H7 (cell line): ENCODE data around the gene KDM2A. TPM values are rescaled to one million over a fixed set of nuclear protein-coding genes. Genes with fewer than 3 reads are reported as not detected.
"Not testable (repeated sequence)": the region's sequence is repeated elsewhere in the genome, so short reads cannot be mapped to it uniquely, and the experiment has no call there.

Source experiments
- DNase-seq: peaks from one replicate; pipeline ENCODE4 v3.0.0; 2012
- H3K27me3 ChIP-seq: 2 replicates; pipeline ENCODE4 v1.6.0; 2011; ENCODE audit warnings: mild to moderate bottlenecking, low read length; ENCODE audit not compliant: control insufficient read depth, insufficient read depth
- H3K36me3 ChIP-seq: replicated peaks from 2 replicates; pipeline ENCODE4 v1.5.1; 2011; ENCODE audit warnings: low read length; ENCODE audit not compliant: control insufficient read depth, insufficient read depth
- H3K4me3 ChIP-seq: 2 replicates; pipeline ENCODE4 v1.5.1; 2011; ENCODE audit warnings: low read depth, mild to moderate bottlenecking, control low read depth, low read length, moderate library complexity; ENCODE audit not compliant: insufficient read depth
- total RNA-seq: library from RNA; depleted of rRNA; stranded (reverse); fragments of >200 nt; shearing (Covaris generic); gene quantifications from 2 replicates; pipeline ENCODE4 v1.2.3, GENCODE V29; 2014

The KDM2A gene
- total RNA-seq, 1 experiment from 2014 or later, result 29.2 TPM

DNA sequence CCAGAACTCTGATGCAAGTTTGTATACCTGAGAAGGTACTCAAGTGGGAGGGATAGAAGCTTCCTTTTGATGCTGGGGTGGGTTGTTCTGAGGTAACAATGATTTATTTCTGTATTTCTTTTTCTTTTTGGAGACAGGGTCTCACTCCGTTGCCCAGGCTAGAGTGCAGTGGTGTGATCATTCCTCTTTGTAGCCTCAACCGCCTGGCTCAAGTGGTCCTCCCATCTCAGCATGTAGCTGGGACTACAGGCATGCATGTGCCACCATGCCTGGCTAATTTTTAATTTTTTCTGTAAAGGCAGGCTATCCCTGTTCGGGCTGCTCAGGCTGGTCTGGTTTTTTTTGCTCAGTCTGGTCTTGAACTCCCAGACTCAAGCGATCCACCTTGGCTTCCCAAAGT lies 7.9 kb downstream of the KDM2A start:
- Histone ChIP-seq H3K27me3 (no peaks in the 10 kb centered on the region), H3K4me3 (no peak overlapping the region), H3K36me3 (peaks cover 2% of the 10 kb centered on the region)
- no peak for DNase-seq

DNA sequence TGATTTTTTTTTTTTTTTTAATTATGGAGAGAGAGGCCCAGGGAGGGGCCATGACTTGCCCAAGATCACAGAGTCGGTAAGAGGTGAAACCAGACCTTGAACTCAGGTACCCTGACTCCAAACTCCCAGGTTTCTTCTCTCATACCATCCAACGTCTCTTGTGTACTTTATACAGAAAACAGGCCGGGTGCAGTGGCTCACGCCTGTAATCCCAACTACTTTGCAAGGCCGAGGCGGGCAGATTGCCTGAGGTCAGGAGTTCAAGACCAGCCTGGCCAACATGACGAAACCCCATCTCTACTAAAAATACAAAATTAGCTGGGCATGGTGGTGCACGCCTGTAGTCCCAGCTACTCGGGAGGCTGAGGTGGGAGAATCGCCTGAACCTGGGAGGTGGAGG lies 11.8 kb downstream of the KDM2A start:
- H3K4me3 ChIP-seq, H3K27me3 ChIP-seq, DNase-seq, H3K36me3 ChIP-seq: not testable (repeated sequence)

DNA sequence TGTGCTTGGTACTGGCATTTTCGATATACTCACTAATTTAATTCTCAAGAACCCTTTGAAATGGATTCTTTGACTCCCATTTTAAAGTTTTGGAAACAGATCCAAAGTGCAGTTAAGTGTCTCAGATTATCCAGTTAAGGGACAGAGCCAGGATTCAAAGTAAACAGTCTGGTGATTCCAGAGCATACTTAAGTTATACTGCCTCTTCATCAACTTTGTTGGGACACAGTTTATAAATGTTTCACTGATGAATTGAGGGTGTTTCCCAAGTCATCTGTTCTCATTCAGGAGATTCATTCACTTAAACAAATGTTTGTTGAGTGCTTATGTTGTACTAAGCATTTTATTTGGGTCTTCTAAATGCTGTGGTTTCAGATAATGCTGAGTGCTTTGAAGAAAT lies 17.1 kb downstream of the KDM2A start:
- Histone ChIP-seq H3K27me3 (no peaks in the 10 kb centered on the region), H3K4me3 (no peak overlapping the region), H3K36me3 (peaks cover 13% of the 10 kb centered on the region)
- no peak for DNase-seq

DNA sequence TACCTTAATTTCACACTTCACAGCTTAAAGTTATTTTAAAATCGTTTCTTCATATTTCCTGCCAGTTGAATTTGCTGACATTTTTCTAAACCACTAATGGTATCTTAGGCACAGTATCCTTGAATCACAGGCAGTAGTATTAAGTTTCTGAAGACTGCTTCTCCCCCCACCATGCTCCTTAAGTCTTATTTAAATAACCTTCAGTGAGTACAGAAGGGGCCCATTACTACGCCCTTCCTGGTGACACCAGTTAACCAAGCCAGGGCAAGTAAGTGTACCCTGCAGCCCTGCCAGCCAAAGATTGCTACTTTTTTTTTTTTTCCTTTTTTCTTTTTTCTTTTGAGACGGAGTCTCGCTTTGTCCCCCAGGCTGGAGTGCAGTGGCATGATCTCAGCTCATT lies 19.9 kb downstream of the KDM2A start:
- no peaks in the 10 kb centered on the region for H3K27me3 ChIP-seq
- H3K4me3 ChIP-seq, result no peak overlapping the region
- no peak for DNase-seq
- H3K36me3 ChIP-seq, result peaks cover 11% of the 10 kb centered on the region

DNA sequence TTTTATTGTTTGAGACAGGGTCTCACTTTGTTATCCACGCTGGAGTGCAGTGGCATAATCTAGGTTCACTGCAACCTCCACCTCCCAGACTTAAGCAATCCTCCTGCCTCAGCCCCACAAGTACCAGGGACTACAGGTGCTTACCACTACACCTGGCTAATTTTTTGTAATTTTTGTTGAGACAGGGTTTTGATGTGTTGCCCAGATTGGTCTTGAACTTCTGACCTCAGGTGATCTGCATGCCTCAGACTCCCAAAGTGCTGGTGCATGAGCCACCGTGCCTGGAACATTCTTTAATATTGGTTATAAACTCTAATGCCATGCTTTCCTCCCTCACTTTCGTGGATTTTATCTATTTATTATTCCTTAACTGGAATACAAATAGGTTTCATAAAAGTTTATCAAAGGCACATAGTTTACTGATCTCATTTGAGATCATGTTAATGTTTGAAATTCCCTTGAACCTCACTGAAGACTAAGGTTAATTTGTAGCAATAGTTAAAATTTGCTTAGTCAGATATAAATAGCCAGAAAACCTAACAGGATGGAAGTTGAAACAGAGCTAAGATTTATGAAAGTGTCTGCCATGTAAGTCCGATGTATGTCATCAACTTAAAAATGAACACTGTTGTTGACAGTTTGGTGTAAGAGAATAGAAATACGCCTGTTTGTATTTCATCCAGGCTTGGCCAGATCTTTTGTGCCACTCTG lies 27.6 kb downstream of the KDM2A start:
- DNase-seq, result no peak
- Histone ChIP-seq H3K27me3 (no peaks in the 10 kb centered on the region), H3K36me3 (peaks cover 1% of the 10 kb centered on the region; the same call in 1 of the 2 replicates), H3K4me3 (no peak overlapping the region)

DNA sequence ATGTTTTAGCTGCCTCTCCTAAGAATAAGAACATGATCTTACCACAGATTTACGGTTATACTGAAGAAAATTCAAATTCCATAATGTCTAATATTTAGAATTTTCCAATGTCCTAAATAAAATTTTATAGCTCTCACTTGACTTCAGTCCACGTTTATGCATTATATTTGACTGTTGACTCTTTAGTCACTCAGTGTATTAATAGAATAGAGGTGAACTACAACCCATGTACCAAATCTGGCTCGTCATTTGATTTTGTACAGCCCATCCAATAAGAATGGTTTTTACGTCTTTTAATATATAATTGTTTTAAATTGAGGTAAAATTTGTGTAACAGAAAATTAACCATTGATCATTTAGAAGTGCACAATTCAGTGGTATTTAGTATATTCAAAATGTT lies 34.9 kb downstream of the KDM2A start:
- Histone ChIP-seq H3K27me3 (no peaks in the 10 kb centered on the region), H3K36me3 (peaks cover 1% of the 10 kb centered on the region; the same call in 1 of the 2 replicates), H3K4me3 (no peak overlapping the region)
- DNase-seq, result no peak

DNA sequence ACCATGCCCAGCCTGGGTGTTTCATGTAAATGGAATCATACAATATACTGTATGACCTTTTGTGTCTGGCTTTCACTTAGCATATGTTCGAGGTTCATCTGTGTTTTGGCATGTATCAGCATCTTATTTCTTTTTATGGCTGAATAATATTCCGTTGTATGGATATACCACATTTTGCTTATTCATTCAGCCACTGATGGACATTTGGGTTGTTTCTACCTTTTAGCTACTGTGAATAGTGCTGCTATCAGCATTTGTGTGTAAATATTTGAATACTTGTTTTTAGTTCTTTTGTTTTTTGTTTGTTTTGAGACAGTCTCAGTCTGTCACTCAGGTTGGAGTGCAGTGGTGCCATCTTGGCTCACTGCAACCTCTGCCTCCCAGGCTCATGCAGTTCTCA lies 35.7 kb downstream of the KDM2A start:
- Histone ChIP-seq H3K4me3 (no peak overlapping the region), H3K27me3 (no peaks in the 10 kb centered on the region), H3K36me3 (peaks cover 1% of the 10 kb centered on the region; the same call in 1 of the 2 replicates)
- no peak for DNase-seq

DNA sequence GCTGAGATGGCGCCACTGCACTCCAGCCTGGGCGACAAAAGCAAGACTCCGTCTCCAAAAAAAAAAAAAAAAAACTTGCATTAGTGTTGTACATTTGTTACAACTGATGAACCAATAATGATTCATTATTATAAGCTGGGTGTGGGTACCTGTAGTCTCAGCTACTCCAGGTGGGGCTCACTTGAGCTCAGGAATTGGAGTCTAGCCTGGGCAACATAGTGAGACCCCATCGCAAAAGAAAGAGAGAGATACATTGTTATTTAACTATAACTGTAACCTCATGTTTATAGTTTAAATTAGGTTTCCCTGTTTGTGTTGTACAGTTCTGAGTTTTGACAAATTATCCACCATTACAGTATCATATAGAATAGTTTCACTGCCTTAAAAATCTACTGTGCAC lies 38.6 kb downstream of the KDM2A start:
- H3K36me3 ChIP-seq, result no peaks in the 10 kb centered on the region
- H3K27me3 ChIP-seq, result no peaks in the 10 kb centered on the region
- H3K4me3 ChIP-seq, result no peak overlapping the region
- DNase-seq, result no peak

DNA sequence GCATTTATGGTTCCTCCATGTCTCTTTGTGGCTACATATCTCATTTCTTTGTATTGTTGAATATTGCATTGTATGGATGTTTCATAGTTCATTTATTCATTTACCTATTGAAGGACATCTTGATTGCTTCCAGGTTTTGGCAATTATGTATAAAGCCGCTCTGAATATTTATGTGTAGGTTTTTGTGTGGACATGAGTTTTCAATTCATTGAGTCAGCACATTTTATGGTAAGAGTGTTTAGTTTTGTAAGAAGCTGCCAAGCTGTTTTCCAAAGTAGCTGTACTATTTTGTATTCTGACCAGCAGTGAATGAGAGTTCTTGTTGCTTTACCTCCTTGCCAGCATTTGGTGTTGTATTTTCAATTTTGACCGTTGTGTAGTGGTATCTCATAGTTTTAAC lies 39.2 kb downstream of the KDM2A start:
- DNase-seq, result no peak
- H3K27me3 ChIP-seq, result no peaks in the 10 kb centered on the region
- no peaks in the 10 kb centered on the region for H3K36me3 ChIP-seq
- H3K4me3 ChIP-seq, result no peak overlapping the region

DNA sequence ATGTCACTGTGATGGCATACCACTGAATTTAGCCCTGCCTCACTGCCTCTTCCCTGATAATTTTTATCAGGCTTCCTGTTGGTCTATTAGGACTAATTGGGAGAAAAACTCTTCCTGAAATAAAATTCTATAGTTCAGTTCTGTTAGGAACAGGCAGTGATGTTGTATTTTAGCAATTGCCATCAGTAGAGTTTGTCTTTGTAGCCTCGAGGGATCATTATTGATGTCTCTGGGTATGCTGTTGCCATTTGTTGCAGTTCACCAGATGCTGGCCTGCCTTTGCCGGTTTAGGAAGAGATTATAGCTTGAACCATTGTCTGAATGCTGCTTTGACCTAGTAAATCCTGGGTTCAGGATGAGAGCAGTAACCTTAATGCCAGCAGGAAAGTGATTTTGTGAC lies 41.0 kb downstream of the KDM2A start:
- no peaks in the 10 kb centered on the region for H3K36me3 ChIP-seq
- H3K4me3 ChIP-seq, result no peak overlapping the region
- no peaks in the 10 kb centered on the region for H3K27me3 ChIP-seq
- DNase-seq, result no peak

DNA sequence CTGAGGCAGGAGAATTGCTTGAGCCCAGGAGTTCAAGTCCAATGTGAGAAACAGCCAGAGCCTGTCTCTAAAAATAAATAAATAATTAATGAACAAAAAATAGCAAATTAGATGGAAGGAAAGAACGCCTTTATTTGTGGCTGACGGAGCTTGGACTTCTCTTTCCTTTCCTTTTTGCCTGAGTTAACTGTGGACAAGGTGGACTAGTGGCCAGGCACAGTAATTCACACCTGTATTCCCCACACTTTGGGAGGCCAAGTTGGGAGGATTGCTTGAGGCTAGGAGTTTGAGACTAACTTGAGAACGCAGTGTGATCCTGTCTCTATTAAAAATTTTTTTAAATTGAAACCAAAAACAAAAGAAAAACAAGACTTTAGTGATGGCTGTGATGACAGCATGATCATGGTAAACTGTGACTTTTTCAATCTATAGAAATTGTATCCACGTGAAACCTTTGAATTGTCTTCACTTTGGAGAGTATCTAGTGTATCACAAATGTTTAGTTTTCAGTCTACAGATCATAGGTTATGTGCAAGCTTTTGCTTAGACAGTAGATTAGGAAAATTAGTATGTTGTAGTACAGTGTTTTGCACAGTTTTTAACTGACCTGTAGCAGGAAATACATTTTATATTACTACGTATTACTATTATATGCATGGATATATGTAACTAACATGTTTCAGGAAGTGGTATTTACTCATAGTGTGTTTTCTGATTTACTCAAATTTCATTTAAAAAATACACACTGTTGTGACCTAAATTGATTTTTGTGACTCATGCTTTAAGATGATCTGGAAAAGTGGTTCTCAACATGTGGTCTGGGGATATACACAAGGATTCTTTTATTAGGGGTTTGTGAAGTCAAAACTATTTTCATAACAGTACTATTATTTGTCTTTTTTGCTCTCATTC lies 42.1 kb downstream of the KDM2A start:
- Histone ChIP-seq H3K4me3 (no peak overlapping the region), H3K36me3 (no peaks in the 10 kb centered on the region), H3K27me3 (no peaks in the 10 kb centered on the region)
- no peak for DNase-seq

DNA sequence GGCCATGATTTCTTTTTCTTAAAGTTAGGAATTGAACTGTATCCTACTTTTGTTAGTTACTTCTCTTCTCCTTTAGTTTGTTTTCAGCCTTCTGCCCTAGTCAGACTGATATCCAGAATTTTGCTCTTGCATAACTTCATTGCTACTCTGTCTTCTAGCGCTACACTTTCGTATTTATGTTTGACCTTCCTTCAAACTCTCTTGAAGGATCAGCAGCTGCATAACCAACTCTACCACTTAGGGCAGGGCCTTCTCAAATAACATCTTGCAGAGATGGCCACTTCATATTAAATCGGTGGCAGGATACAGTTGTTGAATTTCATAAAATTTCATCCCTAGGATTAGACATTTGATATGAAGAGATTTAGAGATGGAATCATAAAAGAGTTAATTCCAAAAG lies 43.9 kb downstream of the KDM2A start:
- H3K27me3 ChIP-seq, result no peaks in the 10 kb centered on the region
- DNase-seq, result no peak
- no peak overlapping the region for H3K4me3 ChIP-seq
- no peaks in the 10 kb centered on the region for H3K36me3 ChIP-seq

DNA sequence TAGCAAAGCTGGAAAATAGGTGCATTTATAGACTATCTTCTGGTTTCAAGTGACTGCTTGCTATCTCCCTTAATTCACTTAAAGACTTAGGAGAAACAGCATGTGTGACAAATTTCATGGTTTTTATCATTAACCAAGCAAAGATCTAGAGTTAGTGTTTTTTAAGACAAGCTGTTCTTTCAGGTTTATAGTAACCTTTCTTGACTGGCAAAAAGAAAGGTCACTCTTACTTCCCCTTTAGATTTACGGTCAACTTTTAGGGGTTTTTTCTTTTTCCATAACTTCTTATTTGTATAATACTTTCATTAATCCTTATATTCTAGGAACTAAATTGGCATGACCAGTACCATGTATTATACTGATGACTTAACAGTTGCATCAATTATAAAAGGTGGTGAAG lies 46.6 kb downstream of the KDM2A start:
- H3K27me3 ChIP-seq, result no peaks in the 10 kb centered on the region
- H3K36me3 ChIP-seq, result no peaks in the 10 kb centered on the region
- no peak for DNase-seq
- H3K4me3 ChIP-seq, result no peak overlapping the region

DNA sequence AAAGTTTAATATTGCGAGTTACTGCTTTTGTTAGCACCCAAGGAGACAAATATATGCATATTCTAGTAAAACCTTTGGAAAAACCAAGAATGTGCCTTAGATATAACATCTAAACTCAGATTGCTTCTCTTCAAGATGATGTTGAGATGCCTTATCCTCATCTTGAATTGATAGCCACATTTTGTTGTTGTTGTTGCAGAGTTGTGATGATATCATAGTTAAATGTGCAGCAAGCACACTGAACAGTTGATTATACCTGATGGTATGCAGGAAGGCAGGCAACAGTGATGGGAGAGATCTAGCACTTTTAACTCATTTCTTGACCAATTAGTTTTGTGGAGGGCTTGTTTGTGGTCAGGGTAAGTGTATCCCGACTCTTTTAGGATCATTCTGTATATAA lies 48.0 kb downstream of the KDM2A start:
- no peak overlapping the region for H3K4me3 ChIP-seq
- no peaks in the 10 kb centered on the region for H3K36me3 ChIP-seq
- no peaks in the 10 kb centered on the region for H3K27me3 ChIP-seq
- no peak for DNase-seq

DNA sequence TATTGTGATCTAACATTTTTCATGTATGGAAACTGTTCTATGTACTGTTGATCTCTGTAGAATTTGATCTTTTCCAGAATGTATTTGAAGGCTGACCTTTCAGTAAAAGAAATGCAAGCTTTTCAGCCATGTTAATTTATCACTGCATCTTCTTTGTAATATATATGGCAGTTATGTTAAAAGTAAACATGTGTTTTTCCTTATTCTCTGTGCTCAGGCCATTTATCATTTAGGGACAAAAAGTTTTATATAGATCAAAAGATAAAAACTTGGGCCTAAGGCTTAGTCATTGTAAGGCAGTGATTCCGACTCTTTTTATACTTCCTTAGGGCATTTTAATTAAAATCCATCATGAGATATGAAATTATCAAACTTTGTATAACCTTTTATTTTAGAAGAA lies 48.7 kb downstream of the KDM2A start:
- no peak for DNase-seq
- H3K4me3 ChIP-seq, result no peak overlapping the region
- H3K36me3 ChIP-seq, result no peaks in the 10 kb centered on the region
- no peaks in the 10 kb centered on the region for H3K27me3 ChIP-seq
